ENCODE results near the gene PSMA2.

- TF ChIP-seq, protein P1, sequence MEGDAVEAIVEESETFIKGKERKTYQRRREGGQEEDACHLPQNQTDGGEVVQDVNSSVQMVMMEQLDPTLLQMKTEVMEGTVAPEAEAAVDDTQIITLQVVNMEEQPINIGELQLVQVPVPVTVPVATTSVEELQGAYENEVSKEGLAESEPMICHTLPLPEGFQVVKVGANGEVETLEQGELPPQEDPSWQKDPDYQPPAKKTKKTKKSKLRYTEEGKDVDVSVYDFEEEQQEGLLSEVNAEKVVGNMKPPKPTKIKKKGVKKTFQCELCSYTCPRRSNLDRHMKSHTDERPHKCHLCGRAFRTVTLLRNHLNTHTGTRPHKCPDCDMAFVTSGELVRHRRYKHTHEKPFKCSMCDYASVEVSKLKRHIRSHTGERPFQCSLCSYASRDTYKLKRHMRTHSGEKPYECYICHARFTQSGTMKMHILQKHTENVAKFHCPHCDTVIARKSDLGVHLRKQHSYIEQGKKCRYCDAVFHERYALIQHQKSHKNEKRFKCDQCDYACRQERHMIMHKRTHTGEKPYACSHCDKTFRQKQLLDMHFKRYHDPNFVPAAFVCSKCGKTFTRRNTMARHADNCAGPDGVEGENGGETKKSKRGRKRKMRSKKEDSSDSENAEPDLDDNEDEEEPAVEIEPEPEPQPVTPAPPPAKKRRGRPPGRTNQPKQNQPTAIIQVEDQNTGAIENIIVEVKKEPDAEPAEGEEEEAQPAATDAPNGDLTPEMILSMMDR (IDR thresholded peaks at IDR 0.05): no peak
- no peak for TF ChIP-seq POLR2A (IDR thresholded peaks at IDR 0.05)
These were observed 3.9 kb upstream of the PSMA2 start for GRCh38 chr7:42935861-42936260.
